Stimulated activated CD8-positive, alpha-beta memory T cell treated with anti-CD3 and anti-CD28 coated beads, Interleukin-2, amount 100 ng/mL, for 48 hours (primary cell): ENCODE measurements around the gene MAP3K21.

Source experiments
- DNase-seq, 2 donors: peaks; one replicate each; pipeline ENCODE4 v3.0.0-alpha.2; 2020; ENCODE audit warnings: low read depth in 2 of 2

The MAP3K21 gene

DNA sequence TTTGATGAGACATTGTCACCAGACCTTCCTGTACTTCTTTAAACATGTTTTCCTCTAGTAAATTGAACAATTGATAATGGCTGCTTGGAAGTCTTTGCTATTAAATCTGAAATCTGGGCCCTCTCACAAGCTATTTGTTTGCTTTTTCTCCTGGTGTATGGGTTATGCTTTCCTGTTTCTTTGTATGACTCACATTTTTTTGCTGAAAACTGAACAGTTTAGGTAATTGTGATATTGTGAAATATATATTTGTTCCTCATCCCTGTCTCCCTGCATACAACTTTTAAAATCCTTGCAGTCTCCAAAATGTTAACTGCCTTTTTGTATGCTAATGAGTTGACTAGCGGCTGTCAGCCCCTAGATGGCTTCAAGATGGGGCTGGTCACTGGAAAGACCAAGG lies 61.6 kb downstream of the MAP3K21 start:
- DNase-seq, result no peak

DNA sequence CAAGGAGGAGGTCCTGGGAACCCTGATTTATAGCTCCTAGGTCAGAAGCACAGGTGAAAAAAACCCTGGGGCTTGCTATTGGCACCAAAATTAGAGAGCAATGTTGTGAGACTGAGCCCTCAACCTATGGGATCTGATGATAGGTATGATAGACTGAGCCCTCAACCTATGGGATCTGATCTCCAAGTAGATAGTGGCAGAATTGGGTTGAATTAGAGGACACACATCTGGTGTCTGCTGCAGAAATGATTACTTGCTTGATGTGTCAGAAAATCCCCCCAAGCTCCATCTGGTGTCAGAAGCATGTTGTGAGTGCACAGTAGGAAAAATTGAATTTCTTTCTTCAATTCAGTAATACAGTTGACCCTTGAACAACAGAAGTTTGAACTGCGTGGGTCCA lies 62.4 kb downstream of the MAP3K21 start:
- no peak for DNase-seq

DNA sequence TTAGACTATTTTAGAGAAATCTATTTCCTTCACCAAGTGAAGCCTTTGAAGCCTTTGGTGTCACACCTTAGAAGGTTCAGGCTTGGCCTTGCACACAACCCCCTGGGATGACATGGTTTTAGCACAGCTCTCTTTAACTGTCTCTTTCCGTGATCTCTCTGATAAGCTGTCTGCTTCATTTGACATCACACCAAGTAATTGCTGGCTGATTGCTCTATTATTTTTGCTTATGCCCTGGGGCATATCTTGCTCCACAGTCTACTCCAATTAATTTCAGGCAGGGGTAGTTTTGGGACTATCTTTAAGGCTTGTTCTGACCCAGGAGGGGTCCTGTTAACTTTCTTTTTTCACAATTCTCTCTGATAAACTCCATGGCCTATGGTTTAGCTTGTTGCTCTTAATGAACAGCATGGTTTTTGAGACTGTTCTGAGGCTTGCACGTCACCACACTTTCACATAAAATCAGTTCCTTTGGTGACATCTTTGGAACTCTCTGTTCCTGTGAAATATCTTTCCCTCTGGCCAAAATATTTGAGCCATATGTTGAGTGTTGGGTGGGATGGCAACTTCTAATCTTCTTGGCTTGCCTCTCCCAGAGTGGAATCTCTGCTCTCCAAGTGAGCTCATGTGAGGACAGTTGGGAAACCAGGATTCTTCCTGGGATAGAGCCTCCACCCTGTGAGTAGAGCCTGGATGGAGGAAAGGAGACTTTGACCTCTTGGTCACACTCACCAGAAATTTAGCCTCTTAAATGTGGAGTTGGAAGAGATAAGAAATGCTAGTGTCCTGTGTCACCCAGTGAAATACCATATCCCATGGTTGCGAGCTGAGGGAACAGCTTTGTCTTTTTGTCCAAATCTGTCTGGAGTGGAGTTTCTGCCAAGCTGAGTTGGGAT lies 63.6 kb downstream of the MAP3K21 start:
- DNase-seq, result no peak

- DNase-seq, result no peak
Measured at GRCh38 chr1:233393084-233393840, 65.7 kb downstream of the MAP3K21 start.

GRCh38 chr1:233393926-233394680 lies 66.6 kb downstream of the MAP3K21 start:
- no peak for DNase-seq

DNA sequence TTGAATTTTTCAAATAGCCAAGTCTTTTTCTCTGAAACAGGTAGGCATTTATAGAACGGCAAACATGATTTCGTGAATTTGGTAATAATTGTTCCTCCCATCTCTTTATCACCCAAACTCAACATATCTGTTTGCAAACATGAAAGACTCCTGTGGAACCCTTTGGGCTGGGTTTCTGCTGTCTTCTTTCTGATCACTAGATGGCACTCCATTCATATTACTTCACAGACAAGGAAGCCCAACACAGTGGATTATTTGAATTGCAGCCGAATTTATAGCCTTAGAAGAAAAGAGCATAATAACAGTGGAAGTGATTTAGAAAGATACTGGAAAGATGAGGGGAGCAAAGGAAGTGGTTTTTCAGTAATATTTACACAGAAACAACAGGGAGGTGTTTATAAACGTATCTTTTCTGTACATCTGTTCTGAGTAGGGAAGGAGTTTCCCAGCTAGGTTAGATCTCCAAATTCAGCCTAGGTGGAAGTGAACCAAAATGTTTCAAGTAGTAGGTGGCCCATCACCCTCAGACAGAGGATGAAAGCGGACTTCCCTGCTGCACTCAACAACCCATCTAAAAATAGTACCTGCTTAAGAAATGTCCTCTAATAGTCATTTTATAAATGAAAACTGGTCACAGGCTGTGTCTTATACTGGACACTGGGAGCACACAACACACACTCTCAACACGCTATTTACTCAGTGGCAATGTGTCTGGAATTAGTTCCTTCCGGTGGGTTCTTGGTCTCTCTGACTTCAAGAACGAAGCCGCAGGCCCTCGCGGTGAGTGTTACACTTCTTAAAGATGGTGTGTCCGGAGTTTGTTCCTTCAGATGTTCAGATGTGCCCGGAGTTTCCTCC lies 67.6 kb downstream of the MAP3K21 start:
- DNase-seq, result no peak

DNA sequence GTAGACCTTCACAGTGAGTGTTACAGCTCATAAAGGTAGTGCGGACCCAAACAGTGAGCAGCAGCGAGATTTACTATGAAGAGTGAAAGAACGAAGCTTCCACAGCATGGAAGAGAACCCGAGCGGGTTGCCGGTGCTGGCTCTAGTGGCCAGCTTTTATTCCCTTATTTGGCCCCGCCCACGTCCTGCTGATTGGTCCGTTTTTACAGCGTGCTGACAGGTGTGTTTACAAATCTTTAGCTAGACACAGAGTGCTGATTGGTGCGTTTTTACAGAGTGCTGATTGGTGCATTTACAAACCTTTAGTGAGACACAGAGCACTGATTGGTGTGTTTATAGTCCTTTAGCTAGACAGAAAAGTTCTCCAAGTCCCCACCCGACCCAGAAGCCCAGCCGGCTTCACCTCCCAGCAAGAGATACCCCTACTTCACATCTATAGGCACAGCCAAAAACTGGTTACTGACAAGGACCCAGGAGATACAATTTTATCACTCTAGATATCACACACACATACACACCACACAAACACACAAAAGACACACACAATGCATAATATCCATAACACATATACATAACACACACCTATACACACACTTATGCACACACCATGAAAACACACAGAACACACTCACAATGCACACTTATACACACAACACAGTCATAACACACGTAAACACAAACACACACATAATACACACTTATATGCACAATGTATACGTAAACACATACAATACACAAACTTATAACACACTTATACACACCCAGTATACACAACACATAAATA lies 68.5 kb downstream of the MAP3K21 start:
- DNase-seq, result no peak

- DNase-seq, result no peak
Measured at GRCh38 chr1:233406339-233406960, 78.9 kb downstream of the MAP3K21 start.

GRCh38 chr1:233406994-233407631 lies 79.6 kb downstream of the MAP3K21 start:
- DNase-seq, result no peak

DNA sequence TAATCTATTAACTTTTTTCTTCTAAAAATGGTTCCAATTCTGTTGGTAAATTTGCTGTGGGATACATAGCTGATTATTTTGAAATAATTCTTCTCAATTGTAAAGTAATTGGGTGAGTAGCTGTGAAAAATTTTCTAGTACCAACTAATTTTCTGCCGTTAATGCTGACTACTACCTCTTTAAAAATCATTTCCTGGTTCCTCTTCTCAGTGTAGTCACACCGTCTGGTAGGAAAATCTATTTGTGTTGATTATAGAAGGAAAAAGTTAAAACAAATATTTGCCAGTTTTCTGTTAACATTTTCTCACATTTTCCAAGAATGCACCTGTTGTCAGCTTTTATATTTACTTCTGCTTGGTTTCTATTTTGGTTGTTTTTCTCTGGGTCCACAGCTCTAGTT lies 82.0 kb downstream of the MAP3K21 start:
- DNase-seq, result no peak

- no peak for DNase-seq
Measured at GRCh38 chr1:233410906-233411305, 83.4 kb downstream of the MAP3K21 start.

DNA sequence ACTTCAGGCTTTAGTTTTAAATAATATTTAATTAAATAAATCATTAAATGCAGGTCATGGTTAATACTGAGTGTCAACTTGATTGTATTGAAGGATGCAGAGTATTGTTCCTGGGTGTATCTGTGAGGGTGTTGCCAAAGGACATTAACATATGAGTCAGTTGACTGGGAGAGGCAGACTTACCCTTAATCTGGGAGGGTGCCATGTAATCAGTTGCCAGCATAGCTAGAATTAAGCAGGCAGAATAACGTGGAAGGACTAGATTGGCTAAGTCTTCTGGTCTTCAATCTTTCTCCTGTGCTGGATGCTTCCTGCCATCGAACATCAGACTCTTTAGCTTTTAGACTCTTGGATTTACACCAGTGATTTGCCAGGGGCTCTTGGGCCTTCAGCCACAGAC lies 85.3 kb downstream of the MAP3K21 start:
- DNase-seq, result no peak

GRCh38 chr1:233421293-233421692 lies 93.8 kb downstream of the MAP3K21 start:
- DNase-seq, result no peak

DNA sequence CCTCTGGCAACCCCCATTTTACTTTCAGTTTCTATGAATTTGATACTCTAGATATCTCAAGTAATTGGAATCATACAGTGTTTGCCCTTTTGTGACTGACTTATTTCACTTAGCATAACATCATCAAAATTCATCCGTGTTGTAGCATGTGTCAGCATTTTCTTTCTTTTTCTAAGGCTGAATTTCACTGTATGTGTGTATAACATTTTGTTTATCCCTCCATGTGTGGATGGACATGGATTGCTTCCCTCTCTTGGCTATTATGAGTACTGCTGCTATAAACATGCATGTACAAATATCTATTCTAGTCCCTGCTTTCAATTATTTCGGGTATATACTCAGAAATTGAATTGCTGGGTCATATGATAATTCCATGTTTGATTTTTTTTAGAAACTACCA lies 97.3 kb downstream of the MAP3K21 start:
- DNase-seq, result no peak

DNA sequence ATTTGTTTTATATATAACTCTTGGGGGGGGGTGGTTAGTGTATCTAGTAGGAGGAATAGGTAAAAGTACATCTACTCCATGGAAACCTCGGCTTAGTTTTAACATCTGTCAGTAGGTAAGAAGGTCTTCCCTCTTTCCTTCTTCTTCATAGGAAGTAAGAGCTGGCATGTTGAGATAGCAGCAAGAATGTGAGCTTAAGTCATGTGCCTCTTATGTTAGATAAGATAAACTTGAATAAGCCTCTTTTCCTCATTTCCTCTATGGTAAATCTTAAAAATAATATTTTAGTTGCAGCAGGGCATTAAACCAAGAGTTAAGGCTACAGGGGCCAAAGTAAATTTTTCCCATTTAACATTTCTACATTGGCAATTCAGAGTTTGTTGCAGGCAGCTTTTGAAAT lies 100.4 kb downstream of the MAP3K21 start:
- DNase-seq, result no peak

DNA sequence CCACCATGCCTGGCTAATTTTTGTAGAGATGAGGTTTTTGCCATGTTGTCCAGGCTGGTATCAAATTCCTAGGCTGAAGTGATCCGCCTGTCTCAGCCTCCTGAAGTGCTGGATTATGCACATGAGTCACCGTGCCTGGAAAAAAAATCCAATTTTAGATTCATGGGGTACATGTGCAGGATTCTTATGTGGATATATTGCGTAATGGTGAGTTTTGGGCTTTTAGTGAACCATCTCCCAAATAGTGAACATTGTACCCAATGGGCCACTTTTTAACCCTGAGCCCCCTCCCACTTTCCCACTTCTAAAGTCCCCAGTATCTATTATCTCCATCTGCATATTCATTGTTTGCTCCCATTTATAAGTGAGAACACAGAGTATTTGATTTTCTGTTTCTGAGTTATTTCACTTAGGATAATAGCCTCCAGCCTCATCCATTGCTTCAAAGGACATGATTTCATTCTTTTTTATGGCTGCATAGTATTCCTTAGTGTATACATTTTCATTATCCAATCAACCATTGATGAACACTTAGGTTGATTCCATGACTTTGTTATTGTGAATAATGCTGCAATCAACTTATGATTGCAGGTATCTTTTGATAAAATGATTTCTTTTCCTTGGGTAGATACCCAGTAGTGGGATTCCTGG lies 104.4 kb downstream of the MAP3K21 start:
- DNase-seq, result no peak

- DNase-seq, result no peak
Measured at GRCh38 chr1:233432916-233433315, 105.4 kb downstream of the MAP3K21 start.

DNA sequence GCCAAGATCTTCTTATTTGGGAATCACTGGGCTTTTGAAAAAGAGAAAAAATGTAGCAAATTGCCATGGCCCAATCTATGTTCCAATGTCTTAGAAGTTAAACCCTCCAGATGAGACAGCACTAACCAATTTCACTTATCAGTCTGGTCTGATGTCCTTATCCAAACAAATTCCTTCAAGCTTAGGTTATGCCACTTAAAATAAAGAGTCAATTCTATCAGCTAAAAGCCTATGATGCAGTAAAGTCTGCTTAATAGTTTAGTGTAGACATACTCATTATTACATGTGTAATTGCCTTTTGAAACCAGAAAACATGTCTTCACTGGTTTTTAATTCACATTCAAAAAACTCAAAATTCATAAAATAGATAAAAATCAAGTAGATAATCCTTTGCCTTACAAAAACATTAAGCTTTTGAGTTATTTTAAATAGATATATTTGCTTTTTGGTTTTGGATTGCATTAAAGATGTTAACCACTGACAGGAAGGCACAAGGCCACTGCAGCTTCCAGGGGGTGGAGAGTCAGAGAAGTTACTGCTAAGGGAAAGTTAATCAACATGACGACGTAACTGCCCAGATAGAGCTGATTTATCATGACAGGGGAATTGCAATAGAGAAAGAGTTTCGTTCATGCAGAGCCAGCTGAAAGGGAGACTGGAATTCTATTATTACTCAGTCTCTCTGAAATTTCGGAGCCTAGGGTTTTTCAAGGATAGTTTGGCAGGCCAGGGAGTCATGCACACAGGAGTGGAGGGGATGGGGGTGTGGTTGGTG lies 106.1 kb downstream of the MAP3K21 start:
- DNase-seq, result no peak
